GM19452 (cell line): Measurements from ENCODE around the gene UQCC5.

ENCODE experiments used
- ATAC-seq: cut with Tn5 transposase; IDR thresholded peaks from one replicate; pipeline ENCODE4 v1.9.1; 2021; ENCODE audit not compliant: unreplicated experiment

The UQCC5 gene

GRCh38 chr3:52503788-52504424, 32.5 kb upstream of the UQCC5 start:
- ATAC-seq, result no peak

- no peak for ATAC-seq
Measured at GRCh38 chr3:52504977-52505376, 31.4 kb upstream of the UQCC5 start.

DNA sequence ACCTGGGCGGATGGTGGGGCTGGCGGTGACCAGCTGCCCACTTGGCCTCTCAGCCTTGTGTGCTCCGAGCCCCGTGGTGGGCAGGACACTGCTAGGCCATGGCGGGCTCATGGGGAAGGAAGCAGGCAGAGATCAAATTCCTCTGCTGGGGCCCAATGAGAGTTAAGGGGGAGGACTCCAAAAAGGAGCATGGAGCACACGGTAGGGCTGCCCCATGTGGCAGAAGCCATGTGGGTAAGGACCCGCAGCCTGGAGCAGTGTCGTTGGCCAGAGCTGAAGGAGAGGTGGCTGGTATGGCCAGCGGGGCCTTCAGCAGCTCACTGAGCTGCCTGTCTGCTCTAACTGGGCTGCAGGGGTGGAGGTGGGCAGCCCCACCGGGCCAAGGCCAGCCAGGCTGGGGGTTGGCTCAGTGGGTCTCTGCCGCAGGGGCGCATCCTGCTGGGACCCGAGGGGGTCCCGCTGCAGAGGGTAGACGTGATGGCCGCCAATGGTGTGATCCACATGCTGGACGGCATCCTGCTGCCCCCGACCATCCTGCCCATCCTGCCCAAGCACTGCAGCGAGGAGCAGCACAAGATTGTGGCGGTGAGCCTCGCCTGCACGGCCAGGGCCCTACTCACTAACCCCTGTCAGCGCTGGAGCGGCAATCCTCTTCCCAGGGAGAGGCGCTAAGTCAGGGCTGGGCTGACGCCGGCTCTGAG, 30.0 kb upstream of the UQCC5 start:
- ATAC-seq, result no peak

DNA sequence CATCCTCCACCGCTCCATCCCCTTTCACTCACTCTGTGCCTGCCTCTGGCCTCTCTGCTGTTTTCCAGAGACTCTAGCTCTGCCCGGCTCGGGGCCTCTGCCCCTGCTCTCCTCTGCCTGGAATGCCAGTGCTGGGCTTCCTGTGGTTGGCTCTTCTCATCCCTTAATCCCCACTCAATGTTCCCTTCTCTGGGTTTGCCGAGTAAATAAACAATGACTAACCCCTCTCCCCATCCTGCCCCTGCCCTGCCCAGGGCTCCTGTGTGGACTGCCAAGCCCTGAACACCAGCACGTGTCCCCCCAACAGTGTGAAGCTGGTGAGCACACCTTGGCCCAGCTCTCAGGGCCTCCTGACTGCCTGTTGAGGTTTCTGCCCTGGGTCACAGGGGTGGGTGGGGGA, 29.0 kb upstream of the UQCC5 start:
- ATAC-seq, result no peak

GRCh38 chr3:52509753-52510328, 26.6 kb upstream of the UQCC5 start:
- no peak for ATAC-seq

DNA sequence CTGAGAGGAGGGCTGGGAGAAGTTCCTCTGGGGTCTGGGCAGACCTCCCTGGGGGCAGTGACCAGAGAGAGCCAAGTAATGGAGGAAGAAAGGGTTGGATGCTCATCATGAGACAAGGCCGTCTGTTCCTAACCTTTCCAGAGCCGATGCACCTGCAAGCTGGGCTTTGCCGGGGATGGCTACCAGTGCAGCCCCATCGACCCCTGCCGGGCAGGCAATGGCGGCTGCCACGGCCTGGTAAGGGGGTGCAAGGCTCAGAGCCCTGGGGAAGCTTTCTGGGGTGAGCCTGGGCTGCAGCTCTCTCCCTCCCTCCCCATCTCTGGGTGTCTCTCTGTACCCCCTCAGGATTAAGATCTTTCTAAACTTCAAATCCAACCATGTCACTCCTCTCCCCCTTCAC, 24.9 kb upstream of the UQCC5 start:
- no peak for ATAC-seq

DNA sequence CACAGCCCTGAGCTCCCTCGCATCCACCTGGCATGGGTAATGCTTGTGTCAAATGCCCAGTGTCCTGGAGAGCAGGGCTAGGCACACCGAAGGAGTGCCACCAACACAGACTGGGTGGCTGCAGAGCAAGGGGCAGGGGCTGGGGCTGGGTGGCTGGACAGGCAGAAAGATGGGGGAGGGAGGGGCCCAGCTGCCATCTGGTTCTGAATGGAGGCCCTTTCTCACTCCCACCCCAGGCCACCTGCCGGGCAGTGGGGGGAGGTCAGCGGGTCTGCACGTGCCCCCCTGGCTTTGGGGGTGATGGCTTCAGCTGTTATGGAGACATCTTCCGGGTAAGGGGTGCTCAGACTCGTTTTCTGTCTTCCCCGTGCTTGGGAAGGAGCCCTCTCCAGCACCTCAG, 24.3 kb upstream of the UQCC5 start:
- ATAC-seq, result no peak

GRCh38 chr3:52512727-52513126, 23.7 kb upstream of the UQCC5 start:
- no peak for ATAC-seq

DNA sequence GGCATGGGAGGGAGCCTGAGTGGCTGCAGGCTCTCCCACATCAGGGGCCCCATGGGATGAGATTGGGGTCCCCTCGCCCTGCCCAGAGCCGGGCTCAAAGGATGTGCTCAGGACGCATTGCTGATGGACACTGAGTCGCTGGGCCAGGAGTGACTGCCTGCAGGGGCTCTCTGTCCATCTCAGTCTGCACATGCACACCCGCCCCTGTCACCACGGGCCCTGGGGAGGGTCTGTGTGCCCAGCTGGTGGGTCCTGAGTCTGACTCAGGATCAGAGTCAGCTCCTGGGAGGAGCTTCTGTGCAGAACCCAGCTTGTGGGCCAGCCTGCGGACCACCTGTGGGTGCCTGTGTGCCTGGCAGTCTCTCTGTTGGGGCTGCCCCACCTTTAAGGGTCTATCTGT, 23.1 kb upstream of the UQCC5 start:
- ATAC-seq, result no peak

- ATAC-seq, result no peak
Measured at GRCh38 chr3:52514576-52514975, 21.8 kb upstream of the UQCC5 start.

DNA sequence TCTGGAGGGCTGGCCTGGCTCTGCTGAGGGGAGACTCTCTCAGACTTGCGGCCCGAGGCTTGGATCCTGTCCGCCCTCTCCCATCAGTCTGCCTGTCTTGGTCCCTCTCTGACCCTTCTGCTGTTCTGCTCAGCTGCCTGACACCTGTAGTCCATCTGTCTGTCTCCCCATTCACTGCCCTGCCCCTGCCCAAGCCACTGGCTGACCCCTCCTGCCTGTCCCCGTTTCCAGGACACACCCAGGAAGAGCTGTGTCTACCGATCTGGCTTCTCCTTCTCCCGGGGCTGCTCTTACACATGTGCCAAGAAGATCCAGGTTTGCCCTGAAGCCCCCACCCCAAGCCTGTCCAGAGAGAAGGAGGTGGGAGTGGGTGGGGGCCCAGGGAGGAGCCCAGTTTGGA, 21.2 kb upstream of the UQCC5 start:
- ATAC-seq, result no peak

- no peak for ATAC-seq
Measured at GRCh38 chr3:52516509-52517195, 19.8 kb upstream of the UQCC5 start.

- ATAC-seq, result no peak
Measured at GRCh38 chr3:52517796-52518722, 18.3 kb upstream of the UQCC5 start.

DNA sequence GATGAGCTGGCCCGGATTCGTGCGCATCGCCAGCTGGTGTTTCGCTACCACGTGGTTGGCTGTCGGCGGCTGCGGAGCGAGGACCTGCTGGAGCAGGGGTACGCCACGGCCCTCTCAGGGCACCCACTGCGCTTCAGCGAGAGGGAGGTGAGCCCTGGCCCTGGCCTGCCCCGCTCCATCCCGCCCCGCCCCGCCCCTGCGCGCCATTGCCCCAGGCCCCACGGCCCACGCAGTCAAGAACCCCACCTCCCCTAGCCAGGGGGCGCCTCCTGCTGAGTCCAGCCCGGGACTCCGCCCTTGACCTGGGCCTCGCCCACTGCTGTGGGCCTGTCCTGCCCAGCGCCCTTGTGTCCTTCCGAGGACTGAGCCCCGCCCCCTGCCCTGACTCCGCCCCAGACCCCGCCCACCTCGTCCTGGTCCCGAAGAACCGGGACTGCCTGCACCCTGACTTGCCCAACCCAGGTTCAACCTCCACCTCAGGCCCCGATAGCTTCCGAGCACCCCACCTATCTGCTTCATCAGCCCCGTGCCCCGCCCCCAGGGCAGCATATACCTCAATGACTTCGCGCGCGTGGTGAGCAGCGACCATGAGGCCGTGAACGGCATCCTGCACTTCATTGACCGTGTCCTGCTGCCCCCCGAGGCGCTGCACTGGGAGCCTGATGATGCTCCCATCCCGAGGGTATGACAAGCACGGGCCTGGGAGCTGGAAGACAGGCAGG, 17.5 kb upstream of the UQCC5 start:
- no peak for ATAC-seq

- no peak for ATAC-seq
Measured at GRCh38 chr3:52519445-52520140, 16.8 kb upstream of the UQCC5 start.

- no peak for ATAC-seq
Measured at GRCh38 chr3:52520141-52520667, 16.2 kb upstream of the UQCC5 start.

- ATAC-seq, result no peak
Measured at GRCh38 chr3:52520716-52521487, 15.5 kb upstream of the UQCC5 start.

DNA sequence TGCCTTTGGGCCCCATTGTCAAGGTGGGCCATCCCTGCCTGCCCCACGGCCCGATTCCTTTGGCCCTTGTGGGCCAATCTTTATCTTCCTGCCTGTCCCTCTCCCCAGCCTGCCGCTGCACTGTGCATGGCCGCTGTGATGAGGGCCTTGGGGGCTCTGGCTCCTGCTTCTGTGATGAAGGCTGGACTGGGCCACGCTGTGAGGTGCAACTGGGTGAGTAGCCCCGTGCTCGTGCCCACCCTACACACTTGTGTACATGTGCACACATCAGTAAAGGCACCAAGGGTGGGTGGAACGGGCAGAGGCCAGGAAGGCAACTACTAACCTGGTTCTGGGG, 14.9 kb upstream of the UQCC5 start:
- ATAC-seq, result no peak
